ENCODE data around the gene CASP12.

CASP12 gene

GRCh38 chr11:104843150-104843836, 55.0 kb downstream of the CASP12 start:
- no peak overlapping the region for H3K4me3 ChIP-seq
- no peak overlapping the region for H3K27ac ChIP-seq

DNA sequence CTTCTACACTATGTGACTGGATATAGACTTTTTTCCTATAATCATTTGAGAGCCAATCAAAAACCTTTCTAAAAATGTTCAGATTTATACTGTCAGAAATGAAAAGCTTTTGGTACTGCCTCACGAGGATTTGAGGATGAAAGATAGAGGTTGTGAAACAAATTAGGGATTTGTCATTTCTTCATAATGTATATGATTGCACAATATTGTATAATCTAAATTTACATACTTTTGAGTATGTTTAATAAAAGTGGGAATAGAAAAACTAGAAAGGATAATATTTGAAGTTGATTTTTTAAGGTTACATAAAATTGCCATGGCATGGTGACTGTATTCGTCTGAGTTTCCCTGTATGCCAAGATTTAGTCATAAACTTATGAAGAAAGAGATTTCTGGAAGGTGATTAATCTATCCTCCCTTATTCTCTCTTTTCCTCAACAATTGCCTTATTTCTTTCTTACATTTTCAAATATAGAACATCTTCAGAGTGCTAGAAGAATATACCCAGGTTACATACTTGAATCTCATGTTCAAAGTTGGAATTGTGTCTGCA, 56.2 kb downstream of the CASP12 start:
- H3K4me3 ChIP-seq = no peak overlapping the region
- H3K27ac ChIP-seq = no peak overlapping the region

DNA sequence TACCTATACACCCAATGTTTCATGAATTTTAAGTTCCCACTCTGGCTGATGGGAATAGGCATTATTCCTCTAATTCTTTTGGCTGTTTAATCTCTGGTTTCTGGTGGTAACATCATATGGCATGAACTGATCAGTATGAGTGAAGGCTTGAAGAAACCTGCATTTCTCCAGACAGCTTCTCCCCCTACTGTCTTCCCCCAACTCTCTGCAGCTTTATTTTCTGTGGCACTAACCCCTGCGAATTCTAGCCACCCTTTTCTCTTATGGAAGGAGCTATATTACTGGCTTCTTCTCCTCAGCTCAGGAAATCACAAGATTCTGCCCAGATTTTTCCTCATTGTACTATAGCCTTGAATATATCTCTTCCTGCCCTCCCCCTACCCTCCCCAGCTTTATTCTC, 57.1 kb downstream of the CASP12 start:
- Histone ChIP-seq H3K27ac (no peak overlapping the region), H3K4me3 (no peak overlapping the region)

GRCh38 chr11:104837969-104838639, 60.2 kb downstream of the CASP12 start:
- Histone ChIP-seq H3K4me3 (no peak overlapping the region), H3K27ac (no peak overlapping the region)

DNA sequence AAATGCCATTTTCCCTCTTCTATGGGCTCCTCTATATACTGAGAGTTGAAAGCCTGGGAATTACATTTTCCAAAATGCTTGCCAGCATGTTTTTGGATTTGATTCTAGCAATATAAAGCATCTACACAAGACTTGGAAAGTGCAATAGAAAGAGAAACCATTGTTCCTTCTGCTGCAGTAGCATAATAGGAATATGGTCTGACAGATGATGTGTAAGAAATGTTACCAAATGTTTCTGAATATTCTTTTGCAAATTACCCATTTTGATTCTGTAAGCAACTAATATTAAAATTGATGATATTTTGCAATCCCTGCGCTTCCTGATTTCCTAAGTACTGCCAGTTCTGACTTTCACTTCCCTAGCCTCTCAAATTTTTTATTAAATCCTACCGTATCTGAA, 61.6 kb downstream of the CASP12 start:
- Histone ChIP-seq H3K4me3 (no peak overlapping the region), H3K27ac (no peak overlapping the region)
